Vagina (tissue), 2 donors: Measurements from ENCODE around the gene TRPM1.

Source experiments
- CTCF ChIP-seq, 3 experiments: fragments of 450-650 bp in 2 of 3; fragments of 200-600 bp in 1 of 3; sonication (generic) in 1 of 3; IDR thresholded peaks; one replicate each; pipeline ENCODE4 v1.5.1; 2017 to 2019; ENCODE audit warnings: antibody characterized with exemption in 3 of 3, mild to moderate bottlenecking in 2 of 3, moderate library complexity in 2 of 3
- POLR2AphosphoS5 ChIP-seq, 2 donors: sonication (generic); formaldehyde crosslinking; IDR thresholded peaks; one replicate each; pipeline ENCODE4 v1.9.0; 2017; ENCODE audit warnings: antibody characterized with exemption in 2 of 2, mild to moderate bottlenecking in 2 of 2, low read depth in 1 of 2; ENCODE audit not compliant: insufficient read depth in 1 of 2

DNA sequence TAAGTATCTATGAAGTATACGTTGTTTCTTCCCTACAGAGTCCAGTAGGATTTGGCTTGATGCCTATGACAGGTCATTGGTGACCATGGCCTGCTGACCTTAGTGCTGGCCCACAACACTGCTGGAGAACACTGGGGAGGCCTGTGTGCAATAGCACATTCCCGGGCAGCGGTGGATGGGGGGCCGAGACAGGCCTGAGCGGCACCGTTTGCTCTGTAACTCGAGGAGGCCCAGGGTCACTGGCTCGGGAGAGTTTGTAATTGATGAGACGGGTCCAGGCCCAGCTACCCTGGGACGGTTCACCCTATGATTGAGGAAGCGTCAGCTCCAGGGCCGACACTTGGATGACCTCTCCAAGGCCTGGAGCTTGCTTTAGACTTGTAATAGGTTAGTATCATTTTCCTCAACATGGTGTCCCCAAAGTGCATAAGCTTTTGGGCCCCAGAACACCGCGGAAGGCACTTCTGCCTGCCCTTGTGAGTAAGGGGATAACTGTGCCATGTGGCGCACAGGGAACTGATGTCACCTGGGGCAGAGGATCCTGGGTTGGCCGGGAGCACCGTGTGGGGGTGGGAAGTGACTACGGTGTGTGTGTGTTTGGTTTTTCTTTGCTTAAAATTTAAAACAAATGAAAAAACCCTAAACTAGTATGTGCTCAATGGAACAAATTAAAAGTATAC, 12.0 kb downstream of the TRPM1 start:
- TF ChIP-seq CTCF (IDR thresholded peaks at IDR 0.05) (no peak), POLR2AphosphoS5 (IDR thresholded peaks at IDR 0.05; ENCODE audit: insufficient read depth in 1 of 2, low read depth in 1 of 2) (no peak)
